HepG2 (cell line): Measurements from ENCODE around the gene GPR162. TPM values are rescaled to one million over a fixed set of nuclear protein-coding genes. Genes with fewer than 3 reads are reported as not detected.

ENCODE experiments used
- AHDC1 ChIP-seq: sonication (generic); formaldehyde crosslinking; IDR thresholded peaks from 2 replicates; pipeline ENCODE4 v1.5.1; 2020; ENCODE audit warnings: mild to moderate bottlenecking, missing genetic modification reagents, borderline replicate concordance
- ATAD3A ChIP-seq: sonication (generic); formaldehyde crosslinking; IDR thresholded peaks from 2 replicates; pipeline ENCODE4 v1.4.0; 2020; ENCODE audit warnings: missing genetic modification reagents
- ATF7-NPFF ChIP-seq: sonication (generic); formaldehyde crosslinking; IDR thresholded peaks from 2 replicates; pipeline ENCODE4 v1.8.1; 2023; ENCODE audit warnings: mild to moderate bottlenecking, low read depth, missing genetic modification reagents, moderate library complexity
- HMGA1 ChIP-seq: sonication (generic); formaldehyde crosslinking; conservative IDR thresholded peaks from 2 replicates; pipeline ENCODE4 v1.4.0; 2020; ENCODE audit warnings: missing genetic modification reagents
- KLF16 ChIP-seq, 2 experiments: sonication (generic) in 1 of 2; formaldehyde crosslinking in 1 of 2; IDR thresholded peaks; 2 replicates each; pipeline versions ENCODE4 v1.6.1 to v1.8.0; 2016 to 2023; ENCODE audit warnings: missing genetic modification reagents in 2 of 2, missing compliant biosample characterization in 1 of 2
- KMT2B ChIP-seq: IDR thresholded peaks from 2 replicates; pipeline ENCODE4 v1.6.1; 2016; ENCODE audit warnings: missing genetic modification reagents, missing compliant biosample characterization
- MYNN ChIP-seq: sonication (generic); formaldehyde crosslinking; IDR thresholded peaks from 2 replicates; pipeline ENCODE4 v1.4.0; 2020; ENCODE audit warnings: mild to moderate bottlenecking, low read depth, missing genetic modification reagents
- RBM22 ChIP-seq: fragments of 200-400 bp; formaldehyde crosslinking; optimal IDR thresholded peaks from 2 replicates; pipeline ENCODE3; 2017; ENCODE audit warnings: mild to moderate bottlenecking, low read length, moderate library complexity
- RBM39 ChIP-seq: fragments of 200-400 bp; formaldehyde crosslinking; IDR thresholded peaks from one replicate; pipeline ENCODE4 v1.6.1; 2018; ENCODE audit warnings: antibody characterized with exemption, mild to moderate bottlenecking, low read depth, low read length; ENCODE audit not compliant: poor library complexity, severe bottlenecking
- ZNF546 ChIP-seq: sonication (generic); formaldehyde crosslinking; conservative IDR thresholded peaks from 2 replicates; pipeline ENCODE4 v1.8.1; 2023; ENCODE audit warnings: mild to moderate bottlenecking, missing genetic modification reagents
- ZNF574 ChIP-seq: sonication (generic); formaldehyde crosslinking; IDR thresholded peaks from 2 replicates; pipeline ENCODE4 v1.4.0; 2020; ENCODE audit warnings: missing genetic modification reagents
- ZNF883 ChIP-seq: sonication (generic); formaldehyde crosslinking; IDR thresholded peaks from 2 replicates; pipeline ENCODE4 v1.5.1; 2020; ENCODE audit warnings: mild to moderate bottlenecking, missing genetic modification reagents; ENCODE audit errors: not compliant biosample characterization
- polyA plus RNA-seq, 8 experiments: library from polyadenylated mRNA; depleted of rRNA in 3 of 8; stranded (reverse) in 7 of 8; unstranded in 1 of 8; fragments of >200 nt; fragmentation: Illumina TruSeq in 4 of 8; extraction: Trizol in 4 of 8; gene quantifications; 2 replicates each; pipeline versions ENCODE4 v1.2.1 to v1.2.3, GENCODE V29; 2011 to 2016; ENCODE audit warnings: low read depth in 4 of 8, missing spikeins in 1 of 8, mixed read lengths in 1 of 8; ENCODE audit not compliant: insufficient read depth in 1 of 8
- total RNA-seq, 5 experiments: library from RNA; depleted of rRNA; stranded (reverse); fragments of >200 nt; fragmentation: Illumina TruSeq; extraction: Trizol; gene quantifications; 2 replicates each; pipeline ENCODE4 v1.2.3, GENCODE V29; 2016; ENCODE audit warnings: low read depth in 1 of 5
- TF ChIP-seq, protein P1 (sequence below), 2 experiments: IDR thresholded peaks; 2 replicates each; pipeline ENCODE4 v1.6.1; 2011 to 2012; ENCODE audit warnings: low read length in 2 of 2, borderline replicate concordance in 1 of 2, low read depth in 1 of 2, mild to moderate bottlenecking in 1 of 2, moderate library complexity in 1 of 2

The GPR162 gene
- total and polyA plus RNA-seq, 2 of the 13 experiments (the other 11 are each of a cell fraction or from before 2014, with no cell fraction given), result 0.08 TPM; not detected in 1

DNA sequence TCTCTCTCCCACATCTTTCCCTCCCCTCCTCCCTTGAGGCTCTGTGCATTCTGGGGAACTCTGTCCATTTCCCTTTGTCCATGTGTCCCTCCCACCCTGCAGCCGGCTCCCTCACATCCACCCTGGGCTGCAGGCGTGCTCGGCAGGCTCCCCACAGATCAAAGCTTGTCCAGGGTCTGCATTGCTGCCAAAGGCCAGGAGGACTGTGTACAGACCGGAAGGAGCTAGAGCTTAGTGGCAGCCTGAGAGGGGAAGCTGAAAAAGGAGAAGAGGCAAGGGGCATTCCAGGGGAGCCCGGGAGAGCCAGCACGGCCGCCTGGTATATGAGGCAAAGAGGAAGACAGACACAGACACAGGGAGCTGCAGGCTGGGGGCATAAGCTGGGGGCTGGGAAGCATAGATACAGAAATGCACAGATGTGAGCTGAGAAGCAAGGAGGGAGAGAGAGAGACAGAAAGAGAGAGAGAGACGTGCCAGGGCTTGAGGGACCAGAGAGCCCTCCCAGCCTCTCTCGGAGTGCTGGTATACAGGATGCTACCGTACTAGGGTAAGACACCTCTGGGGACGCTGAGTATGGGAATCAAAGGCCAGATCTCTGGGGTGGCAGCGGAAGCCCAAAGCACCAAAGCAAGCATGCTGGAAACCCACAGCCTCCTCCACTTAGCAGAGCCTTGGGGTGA is 29.0 kb upstream of the GPR162 start (continued):
- TF ChIP-seq AHDC1 (CRISPR knock-in tag), result peak; percentile 90; the same call in 1 of the 2 replicates
- TF ChIP-seq RBM39, result no peak
- TF ChIP-seq, protein P1, sequence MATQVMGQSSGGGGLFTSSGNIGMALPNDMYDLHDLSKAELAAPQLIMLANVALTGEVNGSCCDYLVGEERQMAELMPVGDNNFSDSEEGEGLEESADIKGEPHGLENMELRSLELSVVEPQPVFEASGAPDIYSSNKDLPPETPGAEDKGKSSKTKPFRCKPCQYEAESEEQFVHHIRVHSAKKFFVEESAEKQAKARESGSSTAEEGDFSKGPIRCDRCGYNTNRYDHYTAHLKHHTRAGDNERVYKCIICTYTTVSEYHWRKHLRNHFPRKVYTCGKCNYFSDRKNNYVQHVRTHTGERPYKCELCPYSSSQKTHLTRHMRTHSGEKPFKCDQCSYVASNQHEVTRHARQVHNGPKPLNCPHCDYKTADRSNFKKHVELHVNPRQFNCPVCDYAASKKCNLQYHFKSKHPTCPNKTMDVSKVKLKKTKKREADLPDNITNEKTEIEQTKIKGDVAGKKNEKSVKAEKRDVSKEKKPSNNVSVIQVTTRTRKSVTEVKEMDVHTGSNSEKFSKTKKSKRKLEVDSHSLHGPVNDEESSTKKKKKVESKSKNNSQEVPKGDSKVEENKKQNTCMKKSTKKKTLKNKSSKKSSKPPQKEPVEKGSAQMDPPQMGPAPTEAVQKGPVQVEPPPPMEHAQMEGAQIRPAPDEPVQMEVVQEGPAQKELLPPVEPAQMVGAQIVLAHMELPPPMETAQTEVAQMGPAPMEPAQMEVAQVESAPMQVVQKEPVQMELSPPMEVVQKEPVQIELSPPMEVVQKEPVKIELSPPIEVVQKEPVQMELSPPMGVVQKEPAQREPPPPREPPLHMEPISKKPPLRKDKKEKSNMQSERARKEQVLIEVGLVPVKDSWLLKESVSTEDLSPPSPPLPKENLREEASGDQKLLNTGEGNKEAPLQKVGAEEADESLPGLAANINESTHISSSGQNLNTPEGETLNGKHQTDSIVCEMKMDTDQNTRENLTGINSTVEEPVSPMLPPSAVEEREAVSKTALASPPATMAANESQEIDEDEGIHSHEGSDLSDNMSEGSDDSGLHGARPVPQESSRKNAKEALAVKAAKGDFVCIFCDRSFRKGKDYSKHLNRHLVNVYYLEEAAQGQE (IDR thresholded peaks at IDR 0.05; ENCODE audit: borderline replicate concordance in 1 of 2, low read depth in 1 of 2, low read length in 2 of 2), result no peak; a peak in 1 of 4 replicates
- no peak for TF ChIP-seq ATF7-NPFF (CRISPR knock-in tag)
- TF ChIP-seq ATAD3A (CRISPR knock-in tag), result no peak
- no peak for TF ChIP-seq RBM22
- no peak for TF ChIP-seq HMGA1 (CRISPR knock-in tag)
- no peak for TF ChIP-seq ZNF883 (CRISPR knock-in tag)
- peak; percentile 86 for TF ChIP-seq ZNF574 (CRISPR knock-in tag)
- no peak for TF ChIP-seq ZNF546 (CRISPR knock-in tag)
- 0 out of 2 replicates have a peak, but pooled peaks have one; percentile 44 for TF ChIP-seq KMT2B (CRISPR knock-in tag)
- no peak for TF ChIP-seq KLF16 (CRISPR knock-in tag; IDR thresholded peaks at IDR 0.05)
- no peak for TF ChIP-seq MYNN
